ENCODE data around the gene FEZ2. TPM values are rescaled to one million over a fixed set of nuclear protein-coding genes. Genes with fewer than 3 reads are reported as not detected.

FEZ2 gene
- total RNA-seq, 1 donor from 2014 or later = 39.3 TPM

DNA sequence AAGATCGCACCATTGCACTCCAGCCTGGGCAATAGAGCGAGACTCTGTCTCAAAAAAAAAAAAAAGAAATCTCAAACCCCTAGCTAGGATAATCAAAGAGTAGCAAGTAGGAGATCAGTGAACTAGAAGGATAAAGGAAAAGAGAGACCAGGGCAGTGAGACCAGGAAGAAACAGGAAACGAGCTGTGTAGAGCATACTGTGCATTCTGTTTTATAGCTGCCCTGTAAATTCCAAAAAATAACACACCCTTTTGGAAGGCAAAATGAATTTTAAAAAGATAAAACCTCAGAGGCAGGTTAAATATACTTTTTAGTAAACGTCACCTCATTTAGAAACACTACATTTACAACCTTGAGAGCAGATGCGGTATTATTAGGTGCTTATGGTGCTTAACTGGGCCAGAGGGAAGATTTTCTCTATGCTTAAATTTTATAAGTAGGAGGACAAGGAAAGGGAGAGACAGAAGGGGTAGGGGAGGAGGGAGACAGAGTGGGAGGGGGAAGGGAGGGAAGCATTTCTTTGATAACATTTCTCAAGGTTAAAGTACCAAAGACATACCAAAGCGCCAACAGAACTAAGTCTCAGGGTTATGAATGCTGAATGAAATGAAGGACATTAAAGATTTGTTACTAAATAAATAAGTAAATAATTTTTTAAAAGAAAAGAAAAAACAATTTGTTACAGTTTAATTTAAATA, 30.1 kb downstream of the FEZ2 start:
- no peak overlapping the region for H3K27ac ChIP-seq
- peaks cover 0 to 3% of the 10 kb centered on the region in 2 donors for H3K36me3 ChIP-seq
- no peak overlapping the region for H3K4me3 ChIP-seq
- no peak for DNase-seq (ENCODE audit: extremely low spot score in 2 of 2)
- H3K9me3 ChIP-seq = no peaks in the 10 kb centered on the region
- intact Hi-C loops (cut with DNase I) = no loop called here
- TF ChIP-seq, protein P1, sequence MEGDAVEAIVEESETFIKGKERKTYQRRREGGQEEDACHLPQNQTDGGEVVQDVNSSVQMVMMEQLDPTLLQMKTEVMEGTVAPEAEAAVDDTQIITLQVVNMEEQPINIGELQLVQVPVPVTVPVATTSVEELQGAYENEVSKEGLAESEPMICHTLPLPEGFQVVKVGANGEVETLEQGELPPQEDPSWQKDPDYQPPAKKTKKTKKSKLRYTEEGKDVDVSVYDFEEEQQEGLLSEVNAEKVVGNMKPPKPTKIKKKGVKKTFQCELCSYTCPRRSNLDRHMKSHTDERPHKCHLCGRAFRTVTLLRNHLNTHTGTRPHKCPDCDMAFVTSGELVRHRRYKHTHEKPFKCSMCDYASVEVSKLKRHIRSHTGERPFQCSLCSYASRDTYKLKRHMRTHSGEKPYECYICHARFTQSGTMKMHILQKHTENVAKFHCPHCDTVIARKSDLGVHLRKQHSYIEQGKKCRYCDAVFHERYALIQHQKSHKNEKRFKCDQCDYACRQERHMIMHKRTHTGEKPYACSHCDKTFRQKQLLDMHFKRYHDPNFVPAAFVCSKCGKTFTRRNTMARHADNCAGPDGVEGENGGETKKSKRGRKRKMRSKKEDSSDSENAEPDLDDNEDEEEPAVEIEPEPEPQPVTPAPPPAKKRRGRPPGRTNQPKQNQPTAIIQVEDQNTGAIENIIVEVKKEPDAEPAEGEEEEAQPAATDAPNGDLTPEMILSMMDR (IDR thresholded peaks at IDR 0.05) = no peak
- TF ChIP-seq POLR2A (IDR thresholded peaks at IDR 0.05) (no peak), POLR2AphosphoS5 (IDR thresholded peaks at IDR 0.05; ENCODE audit: insufficient read depth in 1 of 2, low read depth in 1 of 2) (no peak)
- H3K27me3 ChIP-seq = no peaks in the 10 kb centered on the region
- peaks cover 23% of the 10 kb centered on the region for H3K4me1 ChIP-seq

DNA sequence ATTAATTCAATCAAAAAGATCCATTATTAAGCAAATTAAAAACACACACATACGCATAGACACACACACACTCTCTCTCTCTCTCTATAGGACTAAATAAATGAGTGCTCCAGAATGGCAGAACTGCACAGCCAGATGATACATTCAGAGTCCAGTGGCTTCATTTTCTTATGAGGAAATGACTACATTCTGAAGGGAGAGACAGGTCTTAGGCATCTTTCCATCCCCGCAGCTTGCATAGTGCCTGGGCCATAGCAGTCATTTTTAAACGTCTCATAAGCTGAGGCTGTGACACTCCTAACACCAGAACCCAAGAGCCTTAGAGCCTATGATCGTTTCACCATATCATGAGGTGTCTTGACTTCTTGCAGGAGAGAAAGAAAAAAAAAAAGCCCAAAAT, 31.1 kb downstream of the FEZ2 start:
- H3K27ac ChIP-seq = no peak overlapping the region
- H3K27me3 ChIP-seq = no peaks in the 10 kb centered on the region
- no peak overlapping the region for H3K4me3 ChIP-seq
- H3K4me1 ChIP-seq = peaks cover 24% of the 10 kb centered on the region
- intact Hi-C loops (cut with DNase I) = no loop called here
- H3K36me3 ChIP-seq = peaks cover 0 to 3% of the 10 kb centered on the region in 2 donors
- no peak for DNase-seq (ENCODE audit: extremely low spot score in 2 of 2)
- TF ChIP-seq, protein P1 (IDR thresholded peaks at IDR 0.05) = no peak
- TF ChIP-seq POLR2AphosphoS5 (IDR thresholded peaks at IDR 0.05; ENCODE audit: insufficient read depth in 1 of 2, low read depth in 1 of 2) (no peak), POLR2A (IDR thresholded peaks at IDR 0.05) (no peak)
- H3K9me3 ChIP-seq = no peaks in the 10 kb centered on the region

DNA sequence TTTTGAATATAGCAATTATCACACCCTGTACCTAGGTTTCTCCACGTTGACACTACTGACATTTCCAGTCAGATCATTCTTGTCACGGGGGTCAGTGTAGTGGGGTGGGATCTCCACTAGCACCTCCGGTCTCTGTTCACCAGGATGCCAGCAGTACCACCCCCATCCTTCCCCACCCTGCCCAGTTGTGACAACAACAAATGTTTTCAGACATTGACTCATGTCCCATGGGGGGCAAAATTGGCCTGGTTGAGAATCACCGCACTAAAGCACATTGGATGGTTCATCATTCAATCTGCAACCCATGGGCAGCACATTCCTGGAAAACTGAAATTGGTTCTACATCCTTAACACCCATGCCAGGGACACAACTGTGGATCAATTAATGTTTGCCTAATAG, 32.3 kb downstream of the FEZ2 start:
- intact Hi-C loops (cut with DNase I) = no loop called here

DNA sequence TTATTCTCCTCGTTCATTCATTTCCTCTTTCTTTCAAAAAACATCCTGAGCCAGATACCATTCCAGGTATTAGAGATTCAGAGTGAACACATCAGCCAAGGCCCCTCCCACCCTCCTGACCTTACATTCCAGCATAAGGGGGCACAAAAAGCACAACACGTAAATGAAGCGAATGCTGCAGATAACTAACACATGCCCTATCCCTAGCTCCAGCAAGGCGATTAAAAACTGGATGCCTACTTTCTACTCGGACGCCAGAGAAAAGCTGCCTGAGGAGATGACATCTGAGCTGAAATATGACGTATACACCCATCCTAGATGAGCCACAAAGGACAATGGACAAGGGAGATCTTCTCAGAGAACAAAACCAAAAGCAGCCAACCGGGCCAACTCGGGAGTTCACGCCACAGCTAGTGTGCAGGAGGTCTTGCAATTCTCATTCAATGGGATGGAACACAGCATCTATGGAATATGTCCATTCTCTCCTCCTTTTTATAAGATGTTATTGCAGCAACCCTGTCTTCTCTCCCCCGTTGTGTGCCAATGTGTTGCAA, 33.5 kb downstream of the FEZ2 start:
- no peak for DNase-seq (ENCODE audit: extremely low spot score in 2 of 2)
- Histone ChIP-seq H3K36me3 (peaks cover 0 to 8% of the 10 kb centered on the region in 2 donors), H3K4me3 (no peak overlapping the region), H3K27ac (no peak overlapping the region), H3K27me3 (no peaks in the 10 kb centered on the region), H3K9me3 (no peaks in the 10 kb centered on the region), H3K4me1 (peaks cover 29% of the 10 kb centered on the region)
- intact Hi-C loops (cut with DNase I) = no loop called here
- TF ChIP-seq, protein P1 (IDR thresholded peaks at IDR 0.05) = no peak
- no peak for TF ChIP-seq POLR2A (IDR thresholded peaks at IDR 0.05)
- no peak for TF ChIP-seq POLR2AphosphoS5 (IDR thresholded peaks at IDR 0.05; ENCODE audit: insufficient read depth in 1 of 2, low read depth in 1 of 2)

More for the DNA sequence above, 32.3 kb downstream of the FEZ2 start:
- TF ChIP-seq, protein P1 (IDR thresholded peaks at IDR 0.05) = no peak
- TF ChIP-seq POLR2A (IDR thresholded peaks at IDR 0.05) (no peak), POLR2AphosphoS5 (IDR thresholded peaks at IDR 0.05; ENCODE audit: insufficient read depth in 1 of 2, low read depth in 1 of 2) (no peak)
- H3K27ac ChIP-seq = no peak overlapping the region
- no peaks in the 10 kb centered on the region for H3K9me3 ChIP-seq
- no peaks in the 10 kb centered on the region for H3K27me3 ChIP-seq
- peaks cover 32% of the 10 kb centered on the region for H3K4me1 ChIP-seq
- H3K4me3 ChIP-seq = no peak overlapping the region
- peaks cover 0 to 3% of the 10 kb centered on the region in 2 donors for H3K36me3 ChIP-seq
- no peak for DNase-seq (ENCODE audit: extremely low spot score in 2 of 2)

DNA sequence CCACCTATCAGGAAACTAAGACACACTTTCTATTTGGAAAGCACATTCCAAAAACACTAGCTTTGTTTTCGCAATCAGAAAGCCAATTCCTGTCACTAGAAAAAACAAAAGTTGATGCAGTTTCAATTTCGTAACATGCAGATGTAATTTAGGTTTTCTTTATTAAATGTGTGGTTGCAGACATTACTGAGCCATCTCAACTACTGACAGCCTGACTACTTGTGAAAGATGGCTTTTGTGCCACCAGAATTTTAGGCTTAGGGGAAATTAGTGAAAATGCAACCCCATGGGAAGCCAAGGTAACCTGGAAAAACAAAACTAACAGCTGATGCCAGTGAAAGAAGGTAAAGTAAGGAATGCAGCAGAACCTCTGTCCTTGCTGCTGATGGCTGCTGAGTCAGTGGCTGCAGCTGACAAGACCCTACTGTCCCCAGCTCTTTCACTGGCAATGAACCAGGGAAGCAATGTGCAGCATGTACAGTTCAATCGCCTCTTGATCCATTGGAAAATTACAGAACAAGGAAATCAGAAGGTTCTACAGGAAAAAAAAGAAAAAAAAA, 34.9 kb downstream of the FEZ2 start:
- Histone ChIP-seq H3K9me3 (no peaks in the 10 kb centered on the region), H3K4me1 (peaks cover 17% of the 10 kb centered on the region), H3K4me3 (no peak overlapping the region), H3K27ac (no peak overlapping the region), H3K27me3 (no peaks in the 10 kb centered on the region), H3K36me3 (peaks cover 0 to 9% of the 10 kb centered on the region in 2 donors)
- TF ChIP-seq, protein P1 (IDR thresholded peaks at IDR 0.05) = no peak
- TF ChIP-seq POLR2AphosphoS5 (IDR thresholded peaks at IDR 0.05; ENCODE audit: insufficient read depth in 1 of 2, low read depth in 1 of 2) = no peak
- no peak for TF ChIP-seq POLR2A (IDR thresholded peaks at IDR 0.05)
- no peak for DNase-seq (ENCODE audit: extremely low spot score in 2 of 2)
- intact Hi-C loops (cut with DNase I) = no loop called here

All from vagina (tissue), 2 donors.